CD14-positive monocyte (primary cell): Measurements from ENCODE around the gene KLC3. TPM values are rescaled to one million over a fixed set of nuclear protein-coding genes. Genes with fewer than 3 reads are reported as not detected.

ENCODE experiments used
- DNase-seq, 3 donors: peaks; one replicate each; pipeline ENCODE4 v3.0.0-alpha.2; 2011 to 2022
- H2AFZ ChIP-seq: 2 replicates; pipeline ENCODE4 v1.6.0; 2012; ENCODE audit warnings: mild to moderate bottlenecking, low read depth, low read length, inconsistent platforms; ENCODE audit not compliant: insufficient read depth, poor library complexity, severe bottlenecking
- H3K27ac ChIP-seq, 2 donors: 1 replicate in 1 of 2; 2 replicates in 1 of 2; pipeline ENCODE4 v1.5.1; 2012 to 2013; ENCODE audit warnings: low read length in 2 of 2, control low read depth in 1 of 2, inconsistent platforms in 1 of 2, low read depth in 1 of 2, mild to moderate bottlenecking in 1 of 2
- H3K27me3 ChIP-seq, 2 donors: one replicate each; pipeline versions ENCODE4 v1.6.0 to v1.6.1; 2011 to 2013; ENCODE audit warnings: low read length in 2 of 2; ENCODE audit not compliant: control insufficient read depth in 2 of 2, insufficient read depth in 2 of 2
- H3K36me3 ChIP-seq, 2 donors: replicated peaks in 1 of 2; 1 replicate in 1 of 2; 2 replicates in 1 of 2; pipeline versions ENCODE4 v1.5.1 to v1.6.1; 2012 to 2013; ENCODE audit warnings: low read length in 2 of 2, control low read depth in 1 of 2, inconsistent platforms in 1 of 2, mild to moderate bottlenecking in 1 of 2; ENCODE audit not compliant: insufficient read depth in 2 of 2, control insufficient read depth in 1 of 2
- H3K4me1 ChIP-seq, 2 donors: 1 replicate in 1 of 2; 2 replicates in 1 of 2; pipeline versions ENCODE4 v1.5.1 to v1.6.1; 2012 to 2013; ENCODE audit warnings: low read length in 2 of 2, control low read depth in 1 of 2, inconsistent platforms in 1 of 2, mild to moderate bottlenecking in 1 of 2, moderate library complexity in 1 of 2; ENCODE audit not compliant: insufficient read depth in 2 of 2, control insufficient read depth in 1 of 2
- H3K4me2 ChIP-seq: replicated peaks from 2 replicates; pipeline ENCODE3; 2012; ENCODE audit warnings: low read length, moderate library complexity, mild to moderate bottlenecking; ENCODE audit not compliant: poor library complexity, severe bottlenecking; ENCODE audit errors: extremely low read depth
- H3K4me3 ChIP-seq, 3 experiments: fragments of 200-600 bp in 1 of 3; sonication (generic) in 1 of 3; replicated peaks in 1 of 3; 1 replicate in 2 of 3; 2 replicates in 1 of 3; pipeline ENCODE4 v1.5.1; 2011 to 2013; ENCODE audit warnings: low read length in 3 of 3, mild to moderate bottlenecking in 3 of 3, control low read depth in 2 of 3, low read depth in 2 of 3, inconsistent platforms in 1 of 3, moderate library complexity in 1 of 3
- H3K79me2 ChIP-seq: 2 replicates; pipeline ENCODE4 v1.6.0; 2012; ENCODE audit warnings: mild to moderate bottlenecking, control low read depth, inconsistent platforms, low read length, moderate library complexity; ENCODE audit not compliant: insufficient read depth
- H3K9ac ChIP-seq: 2 replicates; pipeline ENCODE4 v1.6.0; 2017; ENCODE audit warnings: low read length, mild to moderate bottlenecking; ENCODE audit not compliant: insufficient read depth, poor library complexity, severe bottlenecking
- H3K9me3 ChIP-seq, 2 donors: replicated peaks in 1 of 2; 1 replicate in 1 of 2; 2 replicates in 1 of 2; pipeline versions ENCODE4 v1.5.1 to v1.6.1; 2012 to 2013; ENCODE audit warnings: low read length in 2 of 2, control low read depth in 1 of 2; ENCODE audit not compliant: control insufficient read depth in 1 of 2, insufficient read depth in 1 of 2
- H4K20me1 ChIP-seq: 2 replicates; pipeline ENCODE4 v1.6.0; 2012; ENCODE audit warnings: mild to moderate bottlenecking, low read length, control low read depth, moderate library complexity; ENCODE audit not compliant: insufficient read depth
- H3K27ac Mint-ChIP-seq, 7 donors: one replicate each; pipeline ENCODE4 v1.8.0; 2020; ENCODE audit warnings: mild to moderate bottlenecking in 7 of 7, mixed read lengths in 7 of 7, moderate library complexity in 6 of 7, inconsistent platforms in 2 of 7
- H3K27me3 Mint-ChIP-seq, 3 donors: one replicate each; pipeline ENCODE4 v1.8.0; 2021 to 2022; ENCODE audit warnings: low read depth in 3 of 3, mild to moderate bottlenecking in 3 of 3, mixed read lengths in 3 of 3, moderate library complexity in 3 of 3, inconsistent platforms in 1 of 3
- H3K36me3 Mint-ChIP-seq, 2 donors: one replicate each; pipeline ENCODE4 v1.8.0; 2020; ENCODE audit warnings: mixed read lengths in 2 of 2, inconsistent platforms in 1 of 2, mild to moderate bottlenecking in 1 of 2
- H3K4me1 Mint-ChIP-seq: one replicate; pipeline ENCODE4 v1.8.0; 2020; ENCODE audit warnings: mild to moderate bottlenecking, mixed read lengths
- H3K4me3 Mint-ChIP-seq, 2 donors: one replicate each; pipeline ENCODE4 v1.8.0; 2020; ENCODE audit warnings: mild to moderate bottlenecking in 2 of 2, mixed read lengths in 2 of 2, moderate library complexity in 1 of 2
- H3K9me3 Mint-ChIP-seq, 7 donors: one replicate each; pipeline ENCODE4 v1.8.0; 2020 to 2022; ENCODE audit warnings: mixed read lengths in 7 of 7, mild to moderate bottlenecking in 6 of 7, moderate library complexity in 6 of 7, inconsistent platforms in 2 of 7
- WGBS: methylation state at CpG from one replicate; pipeline ENCODE4 v1.1.5; 2013; ENCODE audit warnings: missing lambda C conversion rate; ENCODE audit not compliant: insufficient coverage; 5-methylcytosine and 5-hydroxymethylcytosine counted together
- intact Hi-C, 2 donors: fragments of 100-400 bp; cut with micrococcal nuclease; formaldehyde crosslinking; loops; one replicate each; pipeline versions ENCODE4 v1.15.0 to v1.15.1; 2023
- polyA plus RNA-seq, 3 donors: library from polyadenylated mRNA; depleted of rRNA in 1 of 3; unstranded in 2 of 3; stranded (reverse) in 1 of 3; fragments of 300-500 nt in 2 of 3; fragments of >200 nt in 1 of 3; fragmentation: Illumina TruSeq in 2 of 3; gene quantifications; 1 replicate in 2 of 3; 2 replicates in 1 of 3; pipeline ENCODE4 v1.2.3, GENCODE V29; 2012 to 2021
- TF ChIP-seq, protein P1 (sequence below): fragments of 200-600 bp; IDR thresholded peaks from one replicate; pipeline ENCODE4 v1.8.0; 2022; ENCODE audit warnings: antibody characterized with exemption, mild to moderate bottlenecking

The KLC3 gene
- polyA plus RNA-seq, 3 donors, result not detected

DNA sequence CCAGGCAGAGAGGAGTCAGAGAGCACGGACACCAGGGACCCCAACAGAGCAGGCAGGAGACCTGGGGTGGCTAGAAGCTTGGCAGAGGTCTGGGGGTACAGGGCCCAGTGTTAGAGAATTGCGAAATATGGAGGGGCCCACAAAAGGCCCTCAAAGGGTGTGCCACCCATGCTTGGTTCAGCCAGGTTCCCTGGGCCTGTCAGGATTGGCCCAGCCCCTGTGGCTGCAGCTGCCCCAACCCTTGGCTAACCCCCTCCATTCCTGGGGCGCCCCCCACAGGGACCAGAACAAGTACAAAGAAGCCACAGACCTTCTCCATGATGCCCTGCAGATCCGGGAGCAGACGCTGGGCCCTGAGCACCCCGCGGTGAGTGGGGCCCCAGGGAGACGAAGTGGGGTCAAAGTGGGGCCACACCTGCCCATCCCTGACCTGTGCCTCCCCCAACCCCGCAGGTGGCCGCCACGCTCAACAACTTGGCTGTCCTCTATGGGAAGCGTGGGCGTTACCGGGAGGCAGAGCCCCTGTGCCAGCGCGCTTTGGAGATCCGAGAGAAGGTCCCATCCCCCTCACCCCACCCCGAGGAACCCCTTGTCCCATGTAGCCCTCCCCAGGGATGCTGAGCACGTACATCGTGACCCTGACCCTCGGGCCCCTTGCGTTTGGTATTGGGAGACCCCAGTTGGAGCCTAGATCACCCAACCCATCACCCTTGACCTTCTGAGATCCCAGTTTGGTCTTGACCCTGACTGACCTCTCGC, 8.0 kb downstream of the KLC3 start:
- TF ChIP-seq, protein P1, sequence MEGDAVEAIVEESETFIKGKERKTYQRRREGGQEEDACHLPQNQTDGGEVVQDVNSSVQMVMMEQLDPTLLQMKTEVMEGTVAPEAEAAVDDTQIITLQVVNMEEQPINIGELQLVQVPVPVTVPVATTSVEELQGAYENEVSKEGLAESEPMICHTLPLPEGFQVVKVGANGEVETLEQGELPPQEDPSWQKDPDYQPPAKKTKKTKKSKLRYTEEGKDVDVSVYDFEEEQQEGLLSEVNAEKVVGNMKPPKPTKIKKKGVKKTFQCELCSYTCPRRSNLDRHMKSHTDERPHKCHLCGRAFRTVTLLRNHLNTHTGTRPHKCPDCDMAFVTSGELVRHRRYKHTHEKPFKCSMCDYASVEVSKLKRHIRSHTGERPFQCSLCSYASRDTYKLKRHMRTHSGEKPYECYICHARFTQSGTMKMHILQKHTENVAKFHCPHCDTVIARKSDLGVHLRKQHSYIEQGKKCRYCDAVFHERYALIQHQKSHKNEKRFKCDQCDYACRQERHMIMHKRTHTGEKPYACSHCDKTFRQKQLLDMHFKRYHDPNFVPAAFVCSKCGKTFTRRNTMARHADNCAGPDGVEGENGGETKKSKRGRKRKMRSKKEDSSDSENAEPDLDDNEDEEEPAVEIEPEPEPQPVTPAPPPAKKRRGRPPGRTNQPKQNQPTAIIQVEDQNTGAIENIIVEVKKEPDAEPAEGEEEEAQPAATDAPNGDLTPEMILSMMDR, result no peak
- Mint-ChIP-seq H3K27me3 (peaks cover 13 to 30% (median 21%) of the 10 kb centered on the region in 3 donors), H3K27ac (no peak overlapping the region), H3K36me3 (peaks cover 27 to 31% of the 10 kb centered on the region in 2 donors), H3K4me1 (no peaks in the 10 kb centered on the region), H3K9me3 (peaks cover 0 to 1% (median 0%) of the 10 kb centered on the region in 7 donors), H3K4me3 (peak overlapping the region in 1 of 2 donors; percentile 20)
- H3K4me2 ChIP-seq, result no peak overlapping the region
- no peaks in the 10 kb centered on the region for H3K4me1 ChIP-seq
- intact Hi-C loops, result loop anchor here in 1 of 2 donors (10.0 kb wide), 1 partner anchor 204 kb away; no protein-coding TSS in a partner anchor
- H3K27ac ChIP-seq, result no peak overlapping the region
- 90% methylated on average over 19 of the region's 23 CpGs for WGBS
- H3K4me3 ChIP-seq, result no peak overlapping the region
- H3K79me2 ChIP-seq, result no peaks in the 10 kb centered on the region
- H2AFZ ChIP-seq, result no peak overlapping the region
- H3K9ac ChIP-seq, result no peak overlapping the region
- peaks cover 24 to 28% of the 10 kb centered on the region in 2 donors for H3K36me3 ChIP-seq
- no peaks in the 10 kb centered on the region for H4K20me1 ChIP-seq
- H3K9me3 ChIP-seq, result no peaks in the 10 kb centered on the region
- peaks cover 0 to 15% of the 10 kb centered on the region in 2 donors for H3K27me3 ChIP-seq
- no peak for DNase-seq

DNA sequence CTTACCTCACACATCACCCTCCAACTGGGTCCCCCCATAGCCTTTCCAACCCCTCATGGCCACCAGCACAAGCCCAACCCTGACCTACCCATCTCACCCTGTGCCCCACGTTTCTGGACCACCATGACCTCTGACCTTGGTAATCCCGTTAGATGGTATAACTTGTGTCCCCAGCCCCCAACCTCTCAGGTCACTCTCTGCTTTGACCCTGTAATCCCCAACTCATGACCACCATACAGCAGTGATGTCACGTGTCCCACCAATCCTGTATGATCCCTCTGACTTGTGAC, 8.5 kb downstream of the KLC3 start:
- TF ChIP-seq, protein P1, result no peak
- Mint-ChIP-seq H3K27me3 (peaks cover 11 to 29% (median 21%) of the 10 kb centered on the region in 3 donors), H3K36me3 (peaks cover 30 to 36% of the 10 kb centered on the region in 2 donors), H3K4me3 (no peak overlapping the region), H3K4me1 (no peaks in the 10 kb centered on the region), H3K9me3 (peaks cover 0 to 1% (median 0%) of the 10 kb centered on the region in 7 donors), H3K27ac (peak overlapping the region in 1 of 7 donors; percentile 10)
- Histone ChIP-seq H3K4me1 (no peaks in the 10 kb centered on the region), H3K4me2 (no peak overlapping the region), H3K9ac (no peak overlapping the region), H4K20me1 (no peaks in the 10 kb centered on the region), H3K79me2 (no peaks in the 10 kb centered on the region), H3K27ac (no peak overlapping the region), H3K9me3 (no peaks in the 10 kb centered on the region), H3K36me3 (peaks cover 24 to 33% of the 10 kb centered on the region in 2 donors), H2AFZ (no peak overlapping the region), H3K27me3 (peaks cover 0 to 14% of the 10 kb centered on the region in 2 donors), H3K4me3 (no peak overlapping the region)
- 72% methylated on average over 3 of the region's 3 CpGs for WGBS
- intact Hi-C loops, result loop anchor here in 1 of 2 donors (10.0 kb wide), 1 partner anchor 204 kb away; no protein-coding TSS in a partner anchor
- no peak for DNase-seq
